Hepatocyte (in vitro differentiated cells): Measurements from ENCODE around the gene AGBL4. TPM values are rescaled to one million over a fixed set of nuclear protein-coding genes. Genes with fewer than 3 reads are reported as not detected.

ENCODE experiments used
- DNase-seq: peaks from one replicate; pipeline ENCODE4 v3.0.0-alpha.2; 2016; ENCODE audit warnings: low spot score
- H2AFZ ChIP-seq: fragments of 200-600 bp; sonication (generic); 2 replicates; pipeline ENCODE4 v1.6.0; 2016; ENCODE audit warnings: antibody characterized with exemption, mild to moderate bottlenecking
- H3K27ac ChIP-seq: fragments of 200-600 bp; sonication (generic); 2 replicates; pipeline ENCODE4 v1.5.1; 2016; ENCODE audit warnings: mild to moderate bottlenecking
- H3K27me3 ChIP-seq: fragments of 200-600 bp; sonication (generic); 2 replicates; pipeline ENCODE4 v1.6.1; 2016
- H3K36me3 ChIP-seq: fragments of 200-600 bp; sonication (generic); replicated peaks from 2 replicates; pipeline ENCODE4 v1.5.1; 2016; ENCODE audit warnings: low read depth; ENCODE audit not compliant: insufficient read depth
- H3K4me1 ChIP-seq: fragments of 200-600 bp; sonication (generic); 2 replicates; pipeline ENCODE4 v1.5.1; 2016; ENCODE audit warnings: mild to moderate bottlenecking, moderate library complexity; ENCODE audit not compliant: insufficient read depth
- H3K4me2 ChIP-seq: fragments of 200-600 bp; sonication (generic); 2 replicates; pipeline ENCODE4 v1.6.0; 2016
- H3K4me3 ChIP-seq: fragments of 200-600 bp; sonication (generic); 2 replicates; pipeline ENCODE4 v1.5.1; 2016; ENCODE audit warnings: mild to moderate bottlenecking
- H3K79me2 ChIP-seq: fragments of 200-600 bp; sonication (generic); 2 replicates; pipeline ENCODE4 v1.6.0; 2017; ENCODE audit warnings: mild to moderate bottlenecking
- H3K9me2 ChIP-seq: fragments of 200-600 bp; sonication (generic); replicated peaks from 2 replicates; pipeline ENCODE4 v1.6.0; 2017; ENCODE audit warnings: mild to moderate bottlenecking; ENCODE audit not compliant: insufficient read depth
- H3K9me3 ChIP-seq: fragments of 200-600 bp; sonication (generic); 2 replicates; pipeline ENCODE4 v1.5.1; 2016; ENCODE audit warnings: low read depth, mild to moderate bottlenecking
- H4K20me1 ChIP-seq: fragments of 200-600 bp; sonication (generic); 2 replicates; pipeline ENCODE4 v1.6.0; 2016; ENCODE audit warnings: mild to moderate bottlenecking; ENCODE audit not compliant: insufficient read depth, poor library complexity, severe bottlenecking
- CTCF ChIP-seq: fragments of 200-600 bp; sonication (generic); IDR thresholded peaks from 2 replicates; pipeline ENCODE4 v1.5.1; 2016; ENCODE audit warnings: antibody characterized with exemption, mild to moderate bottlenecking; ENCODE audit not compliant: poor library complexity
- EZH2 ChIP-seq: fragments of 200-600 bp; sonication (generic); IDR thresholded peaks from 2 replicates; pipeline ENCODE4 v1.6.1; 2016; ENCODE audit warnings: antibody characterized with exemption, mild to moderate bottlenecking, borderline replicate concordance
- EZH2phosphoT487 ChIP-seq: fragments of 200-600 bp; sonication (generic); IDR thresholded peaks from one replicate; pipeline ENCODE4 v1.6.1; 2018; ENCODE audit warnings: antibody characterized with exemption, mild to moderate bottlenecking, low read depth, moderate library complexity; ENCODE audit not compliant: unreplicated experiment, severe bottlenecking
- WGBS: methylation state at CpG from one replicate; pipeline ENCODE4 v1.1.6; 2016; ENCODE audit warnings: low lambda C conversion rate; ENCODE audit errors: missing lambda C conversion rate; 5-methylcytosine and 5-hydroxymethylcytosine counted together
- polyA plus RNA-seq: library from polyadenylated mRNA; unstranded; fragments of >200 nt; fragmentation: Nextera tagmentation; extraction: Ambion mirVana; gene quantifications from 2 replicates; pipeline ENCODE4 v1.2.1, GENCODE V29; 2016
- total RNA-seq: library from RNA; depleted of rRNA; stranded (reverse); fragments of >200 nt; gene quantifications from 2 replicates; pipeline ENCODE4 v1.2.3, GENCODE V29; 2014

Gene AGBL4
- total and polyA plus RNA-seq, 2 experiments from 2014 or later, result 0.50 to 0.73 TPM

- H3K27me3 ChIP-seq, result peaks cover 20% of the 10 kb centered on the region
- H3K9me2 ChIP-seq, result no peaks in the 10 kb centered on the region
- H4K20me1 ChIP-seq, result no peaks in the 10 kb centered on the region
- H3K27ac ChIP-seq, result no peak overlapping the region
- no peak overlapping the region for H2AFZ ChIP-seq
- no peaks in the 10 kb centered on the region for H3K4me1 ChIP-seq
- WGBS, result 87% methylated on average over 1 of the region's 1 CpG
- DNase-seq, result no peak
- TF ChIP-seq CTCF (no peak), EZH2phosphoT487 (no peak), EZH2 (no peak)
- no peaks in the 10 kb centered on the region for H3K9me3 ChIP-seq
- no peaks in the 10 kb centered on the region for H3K36me3 ChIP-seq
- no peak overlapping the region for H3K4me3 ChIP-seq
- H3K79me2 ChIP-seq, result no peaks in the 10 kb centered on the region
- no peak overlapping the region for H3K4me2 ChIP-seq
Measured at GRCh38 chr1:48560116-48560515, 1463.6 kb downstream of the AGBL4 start.

GRCh38 chr1:48558366-48558765 lies 1465.4 kb downstream of the AGBL4 start:
- Histone ChIP-seq H2AFZ (no peak overlapping the region), H3K4me1 (no peaks in the 10 kb centered on the region), H3K79me2 (no peaks in the 10 kb centered on the region), H3K4me2 (no peak overlapping the region), H3K4me3 (no peak overlapping the region), H3K36me3 (no peaks in the 10 kb centered on the region), H3K27me3 (peaks cover 20% of the 10 kb centered on the region), H4K20me1 (no peaks in the 10 kb centered on the region), H3K27ac (no peak overlapping the region), H3K9me3 (no peaks in the 10 kb centered on the region), H3K9me2 (no peaks in the 10 kb centered on the region)
- no peak for TF ChIP-seq CTCF
- TF ChIP-seq EZH2, result no peak
- TF ChIP-seq EZH2phosphoT487, result no peak
- DNase-seq, result no peak
- 93% methylated on average over 2 of the region's 2 CpGs for WGBS

GRCh38 chr1:48556186-48556850 lies 1467.4 kb downstream of the AGBL4 start:
- 83% methylated on average over 5 of the region's 5 CpGs for WGBS
- no peak for DNase-seq
- H3K4me1 ChIP-seq, result no peaks in the 10 kb centered on the region

More at GRCh38 chr1:48556186-48556850, 1467.4 kb downstream of the AGBL4 start:
- peaks cover 19% of the 10 kb centered on the region for H3K27me3 ChIP-seq
- no peaks in the 10 kb centered on the region for H4K20me1 ChIP-seq
- H3K79me2 ChIP-seq, result no peaks in the 10 kb centered on the region
- no peaks in the 10 kb centered on the region for H3K36me3 ChIP-seq
- H3K9me3 ChIP-seq, result no peaks in the 10 kb centered on the region
- H3K4me3 ChIP-seq, result no peak overlapping the region
- TF ChIP-seq CTCF (no peak), EZH2 (no peak), EZH2phosphoT487 (no peak)
- no peak overlapping the region for H3K27ac ChIP-seq
- no peak overlapping the region for H3K4me2 ChIP-seq
- no peaks in the 10 kb centered on the region for H3K9me2 ChIP-seq
- H2AFZ ChIP-seq, result no peak overlapping the region
